Neutrophil (primary cell): ENCODE measurements around the gene MICAL3.

Source experiments
- H3K27ac ChIP-seq: fragments of 200-600 bp; sonication (generic); 2 replicates; pipeline ENCODE4 v1.5.1; 2016; ENCODE audit warnings: mild to moderate bottlenecking, moderate library complexity
- H3K27me3 ChIP-seq: fragments of 200-600 bp; sonication (generic); 2 replicates; pipeline ENCODE4 v1.6.0; 2016; ENCODE audit warnings: mild to moderate bottlenecking
- H3K36me3 ChIP-seq: fragments of 200-600 bp; sonication (generic); 2 replicates; pipeline ENCODE4 v1.5.1; 2017
- H3K4me1 ChIP-seq, 2 experiments: fragments of 200-600 bp in 1 of 2; sonication (generic) in 1 of 2; 1 replicate in 1 of 2; 2 replicates in 1 of 2; pipeline versions ENCODE4 v1.5.1 to v1.6.1; 2013 to 2016; ENCODE audit warnings: low read depth in 1 of 2, low read length in 1 of 2, mild to moderate bottlenecking in 1 of 2, moderate library complexity in 1 of 2; ENCODE audit not compliant: control insufficient read depth in 1 of 2, insufficient read depth in 1 of 2
- H3K4me3 ChIP-seq, 2 experiments: fragments of 200-600 bp in 1 of 2; sonication (generic) in 1 of 2; 1 replicate in 1 of 2; 2 replicates in 1 of 2; pipeline ENCODE4 v1.5.1; 2013 to 2016; ENCODE audit warnings: low read depth in 1 of 2, low read length in 1 of 2, mild to moderate bottlenecking in 1 of 2, moderate library complexity in 1 of 2
- H3K9me3 ChIP-seq: fragments of 200-600 bp; sonication (generic); 2 replicates; pipeline ENCODE4 v1.5.1; 2016
- CTCF ChIP-seq: fragments of 200-600 bp; sonication (generic); IDR thresholded peaks from 2 replicates; pipeline ENCODE4 v1.5.1; 2016; ENCODE audit warnings: antibody characterized with exemption

Gene MICAL3

GRCh38 chr22:17833489-17833888, 190.9 kb downstream of the MICAL3 start:
- Histone ChIP-seq H3K4me1 (no peaks in the 10 kb centered on the region), H3K27ac (no peak overlapping the region), H3K27me3 (no peaks in the 10 kb centered on the region), H3K9me3 (no peaks in the 10 kb centered on the region), H3K36me3 (no peaks in the 10 kb centered on the region), H3K4me3 (no peak overlapping the region)
- TF ChIP-seq CTCF: no peak

- H3K36me3 ChIP-seq: no peaks in the 10 kb centered on the region
Measured at GRCh38 chr22:17832665-17833064, 191.7 kb downstream of the MICAL3 start.

GRCh38 chr22:17831501-17832251, 192.7 kb downstream of the MICAL3 start:
- Histone ChIP-seq H3K9me3 (no peaks in the 10 kb centered on the region), H3K4me3 (no peak overlapping the region), H3K4me1 (no peaks in the 10 kb centered on the region), H3K36me3 (no peaks in the 10 kb centered on the region), H3K27me3 (no peaks in the 10 kb centered on the region), H3K27ac (no peak overlapping the region)
- TF ChIP-seq CTCF: no peak

More at GRCh38 chr22:17832665-17833064, 191.7 kb downstream of the MICAL3 start:
- H3K27me3 ChIP-seq: no peaks in the 10 kb centered on the region
- no peaks in the 10 kb centered on the region for H3K4me1 ChIP-seq
- H3K4me3 ChIP-seq: no peak overlapping the region
- H3K27ac ChIP-seq: no peak overlapping the region
- TF ChIP-seq CTCF: no peak
- no peaks in the 10 kb centered on the region for H3K9me3 ChIP-seq

GRCh38 chr22:17830043-17830961, 194.1 kb downstream of the MICAL3 start:
- H3K27me3 ChIP-seq: no peaks in the 10 kb centered on the region
- H3K9me3 ChIP-seq: no peaks in the 10 kb centered on the region
- H3K27ac ChIP-seq: no peak overlapping the region
- H3K4me1 ChIP-seq: no peaks in the 10 kb centered on the region
- peak; percentile 86 for TF ChIP-seq CTCF
- H3K4me3 ChIP-seq: no peak overlapping the region
- H3K36me3 ChIP-seq: no peaks in the 10 kb centered on the region

GRCh38 chr22:17829695-17830042, 194.7 kb downstream of the MICAL3 start:
- no peak for TF ChIP-seq CTCF
- no peaks in the 10 kb centered on the region for H3K36me3 ChIP-seq

More at GRCh38 chr22:17829695-17830042, 194.7 kb downstream of the MICAL3 start:
- Histone ChIP-seq H3K4me3 (no peak overlapping the region), H3K9me3 (no peaks in the 10 kb centered on the region), H3K27me3 (no peaks in the 10 kb centered on the region), H3K4me1 (no peaks in the 10 kb centered on the region), H3K27ac (no peak overlapping the region)
